Left kidney (tissue), 2 donors: ENCODE measurements around the gene TOMM6. TPM values are rescaled to one million over a fixed set of nuclear protein-coding genes. Genes with fewer than 3 reads are reported as not detected.
A peak's percentile ranks its signal among the peaks of the same experiment; 100 is the strongest.
"Not testable (repeated sequence)": the region's sequence is repeated elsewhere in the genome, so short reads cannot be mapped to it uniquely, and the experiment has no call there.

Source experiments
- DNase-seq: peaks from one replicate; pipeline ENCODE4 v3.0.0-alpha.2; 2013
- polyA plus RNA-seq: library from polyadenylated mRNA; unstranded; fragments of 120-200 nt; gene quantifications from one replicate; pipeline ENCODE4 v1.2.1, GENCODE V29; 2013; ENCODE audit not compliant: insufficient read length

The TOMM6 gene
- polyA plus RNA-seq, 1 donor: 208 TPM

DNA sequence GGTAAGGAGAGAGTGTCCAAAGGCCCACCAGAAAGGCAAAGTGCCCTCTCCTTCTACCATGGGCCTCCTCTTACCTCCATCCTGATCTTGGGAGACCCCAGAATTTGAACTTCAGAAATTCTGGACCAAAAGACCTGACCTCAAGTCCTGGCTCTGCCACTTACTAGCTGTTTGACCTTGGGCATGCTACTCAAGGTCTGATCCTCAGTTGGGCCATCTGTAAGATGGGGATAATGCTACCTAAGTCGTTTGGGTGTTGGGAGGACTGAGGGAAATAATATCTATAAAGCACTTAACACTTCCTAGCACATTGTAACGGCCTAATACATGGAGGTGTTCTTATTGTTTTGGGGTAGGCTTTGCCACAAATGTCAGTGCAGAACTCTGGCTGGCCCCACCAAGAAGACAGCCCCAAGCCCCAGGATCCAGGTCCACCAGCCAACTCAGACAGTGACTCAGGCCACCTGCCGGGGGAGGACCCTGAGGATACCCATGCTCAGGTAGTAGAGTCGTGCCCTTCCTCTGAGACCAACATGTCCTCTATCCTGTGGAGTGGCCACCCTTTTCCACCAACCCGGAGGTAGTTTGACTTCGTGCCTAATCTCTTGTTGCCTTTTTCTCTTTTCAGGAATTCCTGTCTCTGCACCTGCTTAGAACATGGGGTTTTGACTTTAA is 4.3 kb upstream of the TOMM6 start:
- no peak for DNase-seq

DNA sequence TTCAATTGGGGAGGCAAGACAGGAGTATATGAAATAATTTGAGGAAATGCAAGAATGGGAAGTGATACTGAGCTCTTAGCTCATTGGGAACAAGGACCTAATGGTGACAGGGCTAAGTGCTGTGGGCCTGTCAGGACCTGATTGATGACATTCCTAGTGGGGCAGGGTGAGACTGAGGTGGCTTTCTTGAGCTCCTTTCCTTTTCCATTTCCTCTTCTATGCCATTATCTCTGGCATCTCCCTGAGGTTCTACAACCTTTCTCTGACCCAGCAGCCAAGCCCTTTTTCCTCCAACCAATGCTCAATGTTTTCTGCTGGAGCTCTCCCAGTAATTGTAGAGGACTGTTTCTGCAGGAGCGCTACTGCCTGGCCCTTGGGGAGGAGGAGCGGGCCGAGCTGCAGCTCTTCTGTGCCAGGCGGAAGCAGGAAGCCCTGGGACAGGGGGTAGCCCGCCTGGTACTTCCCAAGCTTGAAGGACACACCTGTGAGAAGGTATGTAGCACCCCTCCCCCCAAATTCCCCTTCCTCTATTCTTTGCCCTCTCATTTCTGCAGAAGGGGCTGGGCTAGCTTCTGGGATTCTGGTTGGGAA is 2.8 kb upstream of the TOMM6 start:
- DNase-seq: no peak

- no peak for DNase-seq
Observed at GRCh38 chr6:41785254-41785653, 2.2 kb upstream of the TOMM6 start.

GRCh38 chr6:41785689-41786450 is 1.6 kb upstream of the TOMM6 start:
- DNase-seq: peak; percentile 27

- peak; percentile 89 for DNase-seq
Observed at GRCh38 chr6:41786451-41787218, 859 bp upstream of the TOMM6 start.

DNA sequence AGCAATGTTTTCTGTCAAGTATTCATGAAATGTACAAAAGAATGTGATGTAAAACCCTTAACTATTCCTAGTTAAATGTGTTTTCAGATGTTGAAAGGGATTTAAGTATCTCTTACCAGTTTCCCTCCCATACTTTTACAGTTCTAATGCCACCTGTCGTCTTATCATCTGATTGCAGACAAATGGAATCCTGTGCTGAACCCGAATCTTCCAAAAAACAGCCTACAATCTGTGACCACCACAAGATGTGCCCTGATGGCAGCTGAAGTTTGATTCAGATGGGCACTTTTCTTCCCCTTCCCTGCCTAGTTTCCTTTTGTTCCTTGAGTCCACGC is 1.9 kb downstream of the TOMM6 start:
- DNase-seq: no peak

DNA sequence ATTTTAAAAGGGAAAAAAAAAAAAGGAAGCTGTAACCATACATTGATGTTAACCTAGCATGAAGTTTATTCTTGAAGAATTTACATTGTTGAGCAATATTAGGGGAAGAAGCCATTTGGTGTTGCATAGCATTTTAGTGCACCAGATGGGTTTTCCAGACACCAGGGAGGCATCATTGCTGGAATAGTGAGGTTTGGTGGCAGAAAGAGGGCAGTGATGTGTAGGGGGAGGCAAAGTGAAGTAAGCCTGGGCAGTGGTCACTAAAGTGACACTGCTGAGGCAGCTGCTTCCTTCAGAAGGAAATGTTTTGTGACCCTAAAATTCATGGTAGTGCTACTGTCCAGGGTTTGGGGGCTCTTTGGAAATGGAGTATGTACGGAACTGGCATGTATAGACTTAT is 2.6 kb downstream of the TOMM6 start:
- no peak for DNase-seq

DNA sequence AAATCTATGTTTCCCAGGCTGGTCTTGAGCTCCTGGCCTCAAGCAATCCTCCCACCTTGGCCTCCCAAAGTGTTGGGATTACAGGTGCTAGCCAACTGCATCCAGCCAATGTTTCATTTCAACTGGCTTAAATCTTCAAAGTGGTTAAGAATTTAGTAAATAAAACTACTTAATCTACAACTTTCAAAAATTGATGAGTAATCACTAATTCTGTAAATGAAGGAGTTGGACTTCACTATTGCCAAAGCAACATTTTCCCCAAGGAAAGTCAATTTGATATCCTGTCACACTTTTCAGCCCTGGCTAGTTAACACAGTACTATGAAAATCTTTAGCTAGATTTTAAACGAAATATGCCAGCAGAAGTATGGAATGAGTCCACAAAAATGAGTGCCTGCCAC is 3.8 kb downstream of the TOMM6 start:
- no peak for DNase-seq

- no peak for DNase-seq
Observed at GRCh38 chr6:41791984-41792383, 4.5 kb downstream of the TOMM6 start.

GRCh38 chr6:41796474-41796873 is 9.0 kb downstream of the TOMM6 start:
- DNase-seq: no peak

- DNase-seq: peak; percentile 37
Observed at GRCh38 chr6:41798901-41799558, 11.5 kb downstream of the TOMM6 start.

DNA sequence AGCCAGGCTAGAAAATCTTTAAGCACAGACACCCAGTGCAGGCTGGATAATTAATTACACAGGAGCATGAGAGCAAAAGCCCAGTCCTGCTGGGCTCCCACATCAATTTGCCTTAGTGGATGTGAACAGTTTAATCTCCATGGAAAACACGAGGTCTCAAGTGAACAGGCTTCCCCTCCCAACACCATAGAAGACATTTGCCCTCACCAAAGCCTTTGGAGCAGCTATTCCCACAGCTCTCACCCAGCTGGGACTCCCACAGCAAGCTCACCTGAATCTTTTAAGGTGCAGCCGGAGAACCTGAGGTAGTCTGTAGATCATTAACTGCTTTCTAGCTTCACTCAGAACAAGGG is 12.0 kb downstream of the TOMM6 start:
- DNase-seq: no peak

- no peak for DNase-seq
Observed at GRCh38 chr6:41801380-41801779, 13.9 kb downstream of the TOMM6 start.

GRCh38 chr6:41805830-41806774 is 18.6 kb downstream of the TOMM6 start:
- no peak for DNase-seq

- no peak for DNase-seq
Observed at GRCh38 chr6:41811095-41811494, 23.6 kb downstream of the TOMM6 start.

DNA sequence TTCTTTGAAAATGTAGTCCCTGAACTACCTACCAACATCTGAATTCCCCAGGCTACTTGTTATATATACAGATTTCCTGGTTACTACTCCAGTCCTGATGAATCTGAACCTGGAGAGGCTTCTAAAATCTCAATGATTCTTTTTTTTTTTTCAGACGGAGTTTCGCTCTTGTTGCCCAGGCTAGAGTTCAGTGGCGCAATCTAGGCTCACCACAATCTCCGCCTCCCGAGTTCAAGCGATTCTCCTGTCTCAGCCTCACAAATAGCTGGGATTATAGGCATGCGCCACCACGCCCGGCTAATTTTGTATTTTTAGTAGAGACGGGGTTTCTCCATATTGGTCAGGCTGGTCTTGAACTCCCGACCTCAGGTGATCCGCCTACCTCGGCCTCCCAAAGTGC is 24.5 kb downstream of the TOMM6 start:
- DNase-seq: not testable (repeated sequence)

- no peak for DNase-seq
Observed at GRCh38 chr6:41813469-41813868, 26.0 kb downstream of the TOMM6 start.

DNA sequence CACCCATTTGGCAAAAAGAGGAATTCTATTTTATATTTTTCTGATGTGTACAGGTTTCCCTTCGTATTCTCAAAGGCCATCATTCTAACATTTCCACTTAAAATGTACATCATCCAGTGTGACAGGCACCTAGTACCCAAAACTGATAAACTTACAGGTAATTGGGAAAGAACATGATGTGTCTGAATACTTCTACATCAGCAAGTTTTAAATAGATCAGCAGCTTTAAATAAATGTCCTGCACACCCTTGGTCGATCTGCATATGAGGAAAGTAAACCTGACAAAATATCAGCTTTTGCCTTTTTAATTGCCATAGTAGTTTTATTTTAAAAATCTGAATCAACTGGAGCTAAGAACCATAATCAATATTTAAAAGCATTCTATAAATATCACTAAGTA is 26.5 kb downstream of the TOMM6 start:
- no peak for DNase-seq

- DNase-seq: no peak
Observed at GRCh38 chr6:41814629-41815028, 27.1 kb downstream of the TOMM6 start.

DNA sequence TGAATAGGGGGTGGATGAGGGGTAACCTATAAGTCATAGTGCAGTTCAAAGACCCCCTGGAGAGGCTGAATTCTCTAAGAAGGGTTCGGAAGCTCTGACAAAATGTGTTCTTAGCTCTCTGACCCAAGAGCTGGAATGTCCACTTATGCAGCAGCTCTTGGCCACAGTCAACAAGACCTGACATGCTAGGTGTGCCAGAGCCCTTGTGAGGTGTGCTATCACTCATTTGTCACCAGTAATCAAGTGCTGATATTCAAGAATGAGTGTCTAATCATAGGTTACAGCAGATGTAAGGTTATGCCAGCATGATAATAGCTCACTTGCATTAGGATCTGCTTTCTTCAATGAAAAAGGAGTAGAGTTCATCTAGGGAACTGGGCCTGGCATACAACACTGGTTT is 28.1 kb downstream of the TOMM6 start:
- DNase-seq: no peak
